A673 (cell line): Measurements from ENCODE around the gene PHACTR3. TPM values are rescaled to one million over a fixed set of nuclear protein-coding genes. Genes with fewer than 3 reads are reported as not detected.

Experiments used
- BruUV-seq: library from RNA; stranded (reverse); fragments of 400-500 nt; replicated peaks from 2 replicates; lab custom pipeline; 2021; lab: Mats Ljungman, UMichigan
- CTCF ChIA-PET: fragments of 300-600 bp; sonication (Branson Sonifier 250); formaldehyde crosslinking; loops from one replicate; lab custom pipeline; 2022; ENCODE audit warnings: antibody characterized with exemption; lab: Charles Lee
- POLR2A ChIA-PET: fragments of 300-600 bp; sonication (Branson Sonifier 250); formaldehyde crosslinking; loops from one replicate; lab custom pipeline; 2022; ENCODE audit warnings: antibody characterized with exemption; ENCODE audit not compliant: low non-redundant PET; lab: Charles Lee
- DNase-seq: peaks from one replicate; pipeline ENCODE4 v3.0.0-alpha.2; 2015; ENCODE audit warnings: low spot score
- H3K27ac ChIP-seq: fragments of 200-600 bp; sonication (generic); 2 replicates; pipeline ENCODE4 v1.5.1; 2016; ENCODE audit warnings: mixed run types, low read depth, mild to moderate bottlenecking, mixed read lengths, antibody characterized with exemption, low read length; ENCODE audit not compliant: poor library complexity, severe bottlenecking
- H3K27me3 ChIP-seq: fragments of 200-600 bp; sonication (generic); replicated peaks from 2 replicates; pipeline ENCODE4 v1.6.1; 2017; ENCODE audit warnings: mixed run types, low read depth, mild to moderate bottlenecking, mixed read lengths, antibody characterized with exemption, low read length; ENCODE audit not compliant: insufficient read depth, poor library complexity
- H3K36me3 ChIP-seq: fragments of 200-600 bp; sonication (generic); 2 replicates; pipeline ENCODE4 v1.6.1; 2016; ENCODE audit warnings: mixed run types, mild to moderate bottlenecking, mixed read lengths, antibody characterized with exemption, low read length; ENCODE audit not compliant: insufficient read depth, poor library complexity, severe bottlenecking
- H3K4me1 ChIP-seq: fragments of 200-600 bp; sonication (generic); 2 replicates; pipeline ENCODE4 v1.6.1; 2017; ENCODE audit warnings: mixed run types, mild to moderate bottlenecking, mixed read lengths, antibody characterized with exemption, low read length; ENCODE audit not compliant: insufficient read depth, poor library complexity, severe bottlenecking
- H3K4me3 ChIP-seq: fragments of 200-600 bp; sonication (generic); 2 replicates; pipeline ENCODE4 v1.5.1; 2016; ENCODE audit warnings: low read depth, mixed run types, mild to moderate bottlenecking, mixed read lengths, low read length; ENCODE audit not compliant: poor library complexity, severe bottlenecking
- H3K9me3 ChIP-seq: fragments of 200-600 bp; sonication (generic); 2 replicates; pipeline ENCODE4 v1.6.1; 2016; ENCODE audit warnings: mixed run types, low read depth, mild to moderate bottlenecking, mixed read lengths, antibody characterized with exemption, low read length; ENCODE audit not compliant: poor library complexity, severe bottlenecking
- EZH2 ChIP-seq: fragments of 200-600 bp; sonication (generic); IDR thresholded peaks from 2 replicates; pipeline ENCODE4 v1.6.1; 2017; ENCODE audit warnings: borderline replicate concordance, low read depth, mild to moderate bottlenecking, mixed read lengths, antibody characterized with exemption, low read length; ENCODE audit not compliant: poor library complexity, severe bottlenecking
- intact Hi-C: fragments of 100-400 bp; cut with micrococcal nuclease; formaldehyde crosslinking; loops from one replicate; pipeline ENCODE4 v1.10.0; 2022; ENCODE audit not compliant: unreplicated experiment
- total RNA-seq: library from RNA; stranded (reverse); gene quantifications from 2 replicates; pipeline ENCODE4 v1.2.3, GENCODE V29; 2021
- TF ChIP-seq, protein P1 (sequence below): fragments of 300-800, 200-600 bp; sonication (generic); conservative IDR thresholded peaks from 2 replicates; pipeline ENCODE4 v1.5.1; 2017; ENCODE audit warnings: low read depth, mild to moderate bottlenecking, antibody characterized with exemption, low read length, moderate library complexity, mixed read lengths

Gene PHACTR3
- total RNA-seq, 1 experiment from 2014 or later, result 0.17 TPM

DNA sequence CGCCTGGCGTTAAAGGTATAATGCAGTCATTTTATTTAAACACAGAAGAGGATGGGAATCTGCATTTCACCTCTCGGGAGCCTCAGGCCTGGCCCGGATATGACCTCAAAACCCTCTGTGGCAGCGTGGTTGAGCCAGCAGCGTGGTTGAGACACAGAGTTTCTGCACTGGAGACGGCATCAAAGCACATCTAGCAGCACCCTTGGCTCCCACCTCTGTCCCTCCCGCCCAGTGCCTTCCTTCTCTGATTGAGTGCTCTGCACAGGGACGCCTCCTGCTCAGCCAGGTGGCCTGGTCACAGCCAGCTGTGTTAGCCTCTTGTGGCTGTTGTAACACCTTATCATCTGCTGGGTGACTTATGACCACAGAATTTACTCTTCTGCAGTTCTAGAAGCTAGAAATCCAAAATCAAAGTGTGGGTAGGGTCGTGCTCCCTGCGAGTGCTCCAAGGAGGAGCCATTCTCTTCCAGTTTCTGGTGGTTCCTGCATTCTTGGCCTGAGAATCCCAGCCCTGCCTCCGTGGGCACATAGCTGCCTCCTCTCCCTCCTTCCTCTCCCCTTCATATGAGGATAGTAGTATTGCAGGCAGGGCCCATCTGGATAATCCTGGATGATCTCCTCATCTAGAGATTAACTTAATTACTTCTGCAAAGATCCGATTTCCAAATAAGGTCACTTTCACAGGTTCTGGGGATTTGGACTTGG lies 172.4 kb downstream of the PHACTR3 start:
- no peak overlapping the region for H3K4me3 ChIP-seq
- ChIA-PET POLR2A (no interaction called here), CTCF (no interaction called here)
- no peaks in the 10 kb centered on the region for H3K4me1 ChIP-seq
- no TSS peak for BruUV-seq
- peaks cover 4% of the 10 kb centered on the region for H3K27me3 ChIP-seq
- TF ChIP-seq, protein P1, sequence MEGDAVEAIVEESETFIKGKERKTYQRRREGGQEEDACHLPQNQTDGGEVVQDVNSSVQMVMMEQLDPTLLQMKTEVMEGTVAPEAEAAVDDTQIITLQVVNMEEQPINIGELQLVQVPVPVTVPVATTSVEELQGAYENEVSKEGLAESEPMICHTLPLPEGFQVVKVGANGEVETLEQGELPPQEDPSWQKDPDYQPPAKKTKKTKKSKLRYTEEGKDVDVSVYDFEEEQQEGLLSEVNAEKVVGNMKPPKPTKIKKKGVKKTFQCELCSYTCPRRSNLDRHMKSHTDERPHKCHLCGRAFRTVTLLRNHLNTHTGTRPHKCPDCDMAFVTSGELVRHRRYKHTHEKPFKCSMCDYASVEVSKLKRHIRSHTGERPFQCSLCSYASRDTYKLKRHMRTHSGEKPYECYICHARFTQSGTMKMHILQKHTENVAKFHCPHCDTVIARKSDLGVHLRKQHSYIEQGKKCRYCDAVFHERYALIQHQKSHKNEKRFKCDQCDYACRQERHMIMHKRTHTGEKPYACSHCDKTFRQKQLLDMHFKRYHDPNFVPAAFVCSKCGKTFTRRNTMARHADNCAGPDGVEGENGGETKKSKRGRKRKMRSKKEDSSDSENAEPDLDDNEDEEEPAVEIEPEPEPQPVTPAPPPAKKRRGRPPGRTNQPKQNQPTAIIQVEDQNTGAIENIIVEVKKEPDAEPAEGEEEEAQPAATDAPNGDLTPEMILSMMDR, result no peak
- TF ChIP-seq EZH2, result no peak
- no peaks in the 10 kb centered on the region for H3K36me3 ChIP-seq
- H3K27ac ChIP-seq, result no peak overlapping the region
- intact Hi-C loops, result no loop called here
- DNase-seq, result no peak
- no peaks in the 10 kb centered on the region for H3K9me3 ChIP-seq

DNA sequence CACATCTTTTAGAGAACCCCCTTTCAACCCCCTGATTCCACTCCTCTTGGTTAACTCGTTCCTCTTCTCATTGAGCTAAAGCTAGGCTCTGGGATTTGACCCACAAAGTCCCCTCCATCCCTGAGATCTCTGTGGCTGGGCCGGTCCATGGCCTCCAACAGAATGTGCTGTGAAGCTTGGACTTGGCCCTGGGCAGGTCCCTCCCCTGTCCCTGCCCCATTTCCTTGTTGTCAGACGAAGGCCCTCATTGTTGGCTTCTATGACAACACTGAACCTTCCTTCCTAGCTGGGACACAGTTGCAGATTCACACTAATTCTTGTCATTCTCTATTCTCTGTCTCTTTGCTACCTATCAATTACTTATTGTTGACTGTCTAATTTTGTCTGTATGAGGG lies 173.0 kb downstream of the PHACTR3 start:
- no TSS peak for BruUV-seq
- no peak overlapping the region for H3K27ac ChIP-seq
- no peaks in the 10 kb centered on the region for H3K9me3 ChIP-seq
- ChIA-PET CTCF (no interaction called here), POLR2A (no interaction called here)
- H3K36me3 ChIP-seq, result no peaks in the 10 kb centered on the region
- intact Hi-C loops, result no loop called here
- no peak for DNase-seq
- H3K4me3 ChIP-seq, result no peak overlapping the region
- H3K27me3 ChIP-seq, result peaks cover 4% of the 10 kb centered on the region
- H3K4me1 ChIP-seq, result no peaks in the 10 kb centered on the region
- TF ChIP-seq, protein P1, result no peak
- no peak for TF ChIP-seq EZH2

DNA sequence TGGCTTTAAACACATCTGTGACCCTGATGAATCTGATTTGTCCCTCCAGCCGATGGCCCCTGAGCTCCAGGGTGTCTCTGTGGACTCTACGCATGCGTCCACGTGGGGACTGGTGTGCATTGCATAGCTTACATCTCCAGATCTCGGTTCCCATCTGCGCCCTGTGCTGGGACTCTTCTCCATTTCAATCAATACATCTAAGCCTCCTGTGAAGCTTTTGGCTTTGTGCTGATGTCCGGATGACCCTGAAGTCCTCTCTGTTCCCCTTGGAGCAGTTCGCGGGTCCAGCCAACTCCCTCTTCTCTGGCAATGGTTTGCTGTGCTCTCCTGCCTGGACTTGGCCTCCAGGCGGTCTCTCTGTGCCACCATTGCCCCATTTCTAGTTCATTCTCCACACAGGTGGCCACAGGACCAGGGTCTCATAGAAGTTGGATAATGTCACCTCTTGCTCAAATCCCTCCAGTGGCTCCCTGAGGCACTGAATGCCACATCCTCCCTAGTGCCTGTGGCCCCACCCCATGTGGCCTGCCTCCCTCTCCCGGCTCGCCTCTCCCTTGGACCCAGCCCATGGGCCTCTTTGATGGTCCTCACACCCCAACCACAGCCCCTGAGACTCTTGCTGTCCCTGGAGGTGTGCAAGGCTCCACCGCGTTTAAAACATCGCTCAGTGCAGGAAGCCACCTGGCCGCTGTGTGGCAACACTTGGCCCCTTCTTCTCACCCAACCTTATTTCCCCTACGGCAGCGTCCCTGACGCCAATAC lies 173.7 kb downstream of the PHACTR3 start:
- no peaks in the 10 kb centered on the region for H3K27me3 ChIP-seq
- no peak overlapping the region for H3K27ac ChIP-seq
- TF ChIP-seq EZH2, result no peak
- TF ChIP-seq, protein P1, result no peak
- BruUV-seq, result no TSS peak
- H3K9me3 ChIP-seq, result no peaks in the 10 kb centered on the region
- H3K36me3 ChIP-seq, result no peaks in the 10 kb centered on the region
- no peak for DNase-seq
- no peak overlapping the region for H3K4me3 ChIP-seq
- intact Hi-C loops, result no loop called here
- H3K4me1 ChIP-seq, result no peaks in the 10 kb centered on the region
- ChIA-PET POLR2A (no interaction called here), CTCF (no interaction called here)
